A549 (cell line): Measurements from ENCODE around the gene FAT3. TPM values are rescaled to one million over a fixed set of nuclear protein-coding genes. Genes with fewer than 3 reads are reported as not detected.

Experiments
- ATAC-seq, 2 experiments: fragments of 200-7000 bp in 1 of 2; fragments of >200 bp in 1 of 2; cut with Nextera tagmentation in 1 of 2; cut with Tn5 transposase in 1 of 2; 3 replicates each; pipeline versions ENCODE4 v1.8.0 to v1.9.1; 2018 to 2020; ENCODE audit warnings: mild to moderate bottlenecking in 1 of 2, moderate library complexity in 1 of 2
- CTCF ChIA-PET: fragments of 300-600 bp; sonication (Branson Sonifier 250); formaldehyde crosslinking; extraction: SDS; loops from one replicate; lab custom pipeline; 2021; ENCODE audit warnings: antibody characterized with exemption, inconsistent platforms; lab: Yijun Ruan, JAX
- POLR2A ChIA-PET: fragments of 350-600 bp; formaldehyde crosslinking; extraction: SDS; loops from one replicate; lab custom pipeline; 2021; ENCODE audit warnings: antibody characterized with exemption, inconsistent platforms; lab: Yijun Ruan, JAX
- DNase-seq, 2 experiments: peaks; one replicate each; pipeline versions ENCODE4 v3.0.0 to v3.0.0-alpha.2; 2011 to 2016; ENCODE audit warnings: low read depth in 1 of 2, low spot score in 1 of 2
- FAIRE-seq: peaks from 2 replicates; lab custom pipeline; 2011; peaks lifted over from hg19 to GRCh38; lab: Jason Lieb, UNC
- H3K27ac ChIP-seq, 2 experiments: fragments of >200 bp; sonication (Bioruptor Twin); formaldehyde crosslinking; 3 replicates each; pipeline ENCODE4 v1.5.1; 2016 to 2017
- H3K4me1 ChIP-seq: fragments of >200 bp; sonication (Bioruptor Twin); formaldehyde crosslinking; 3 replicates; pipeline ENCODE4 v1.6.1; 2016
- H3K4me2 ChIP-seq: fragments of >200 bp; sonication (Bioruptor Twin); formaldehyde crosslinking; 3 replicates; pipeline ENCODE4 v1.6.1; 2016
- H3K4me3 ChIP-seq: fragments of >200 bp; sonication (Bioruptor Twin); formaldehyde crosslinking; 3 replicates; pipeline ENCODE4 v1.5.1; 2016
- H3K9me3 ChIP-seq: fragments of >200 bp; sonication (Bioruptor Twin); formaldehyde crosslinking; 3 replicates; pipeline ENCODE4 v1.6.1; 2016
- ATOH8 ChIP-seq: fragments of 250-450 bp; sonication (Bioruptor Pico); IDR thresholded peaks from 2 replicates; pipeline ENCODE4 v1.5.0; 2020; ENCODE audit warnings: low read depth, mild to moderate bottlenecking, moderate library complexity
- BCL3 ChIP-seq: fragments of >200 bp; sonication (Bioruptor Twin); formaldehyde crosslinking; IDR thresholded peaks from 3 replicates; pipeline ENCODE4 v1.6.1; 2016
- CBX8 ChIP-seq: fragments of 200-600 bp; sonication (generic); IDR thresholded peaks from 2 replicates; pipeline ENCODE4 v1.6.1; 2016
- CTCF ChIP-seq: fragments of >200 bp; sonication (Bioruptor Twin); formaldehyde crosslinking; IDR thresholded peaks from 3 replicates; pipeline ENCODE4 v1.5.1; 2016
- E2F6 ChIP-seq: IDR thresholded peaks from 2 replicates; pipeline ENCODE4 v1.6.1; 2012; ENCODE audit warnings: low read depth, borderline replicate concordance
- EP300 ChIP-seq, 2 experiments: fragments of >200 bp; sonication (Bioruptor Twin); formaldehyde crosslinking; IDR thresholded peaks; 2 replicates in 1 of 2; 3 replicates in 1 of 2; pipeline ENCODE4 v1.6.1; 2016 to 2017
- ESRRA ChIP-seq: fragments of 150-350 bp; IDR thresholded peaks from 2 replicates; pipeline ENCODE4 v1.6.1; 2014; ENCODE audit warnings: mild to moderate bottlenecking, low read length, borderline replicate concordance
- FOSL2 ChIP-seq, 2 experiments: fragments of 450-650 bp in 1 of 2; fragments of >200 bp in 1 of 2; sonication (Bioruptor Twin) in 1 of 2; formaldehyde crosslinking; IDR thresholded peaks; 2 replicates each; pipeline versions ENCODE4 v1.5.0 to v1.6.1; 2016 to 2020; ENCODE audit warnings: mild to moderate bottlenecking in 1 of 2, moderate library complexity in 1 of 2
- FOXS1 ChIP-seq: fragments of 250-450 bp; sonication (Bioruptor Pico); IDR thresholded peaks from 2 replicates; pipeline ENCODE4 v1.5.0; 2020; ENCODE audit warnings: mild to moderate bottlenecking, moderate library complexity
- GATA3 ChIP-seq: IDR thresholded peaks from 2 replicates; pipeline ENCODE4 v1.6.1; 2012; ENCODE audit warnings: borderline replicate concordance
- HES2 ChIP-seq: fragments of >200 bp; sonication (Bioruptor Twin); formaldehyde crosslinking; IDR thresholded peaks from 2 replicates; pipeline ENCODE4 v1.6.1; 2016
- HMGXB4 ChIP-seq: fragments of 250-450 bp; sonication (Bioruptor Pico); IDR thresholded peaks from 2 replicates; pipeline ENCODE4 v1.5.0; 2021; ENCODE audit warnings: mild to moderate bottlenecking, moderate library complexity, borderline replicate concordance
- HOXB13 ChIP-seq: fragments of 250-450 bp; sonication (Bioruptor Pico); IDR thresholded peaks from 2 replicates; pipeline ENCODE4 v1.5.0; 2020; ENCODE audit warnings: low read depth, mild to moderate bottlenecking, moderate library complexity
- KDM1A ChIP-seq: fragments of 200-600 bp; sonication (generic); IDR thresholded peaks from 2 replicates; pipeline ENCODE4 v1.6.1; 2016; ENCODE audit warnings: low read depth, mild to moderate bottlenecking
- RAD21 ChIP-seq, 2 experiments: fragments of >200 bp in 1 of 2; sonication (Bioruptor Twin) in 1 of 2; formaldehyde crosslinking in 1 of 2; IDR thresholded peaks in 1 of 2; conservative IDR thresholded peaks in 1 of 2; 2 replicates in 1 of 2; 3 replicates in 1 of 2; pipeline ENCODE4 v1.6.1; 2012 to 2018; ENCODE audit warnings: inconsistent platforms in 1 of 2
- RARB ChIP-seq: fragments of 250-450 bp; sonication (Bioruptor Pico); IDR thresholded peaks from 2 replicates; pipeline ENCODE4 v1.8.0; 2021; ENCODE audit warnings: mild to moderate bottlenecking, moderate library complexity
- REST ChIP-seq: fragments of 200-600 bp; sonication (generic); IDR thresholded peaks from 2 replicates; pipeline ENCODE4 v1.6.1; 2016; ENCODE audit warnings: antibody characterized with exemption, mild to moderate bottlenecking, moderate library complexity
- RNF2 ChIP-seq: fragments of 200-600 bp; sonication (generic); IDR thresholded peaks from 2 replicates; pipeline ENCODE4 v1.6.1; 2016; ENCODE audit warnings: low read depth, mild to moderate bottlenecking, antibody characterized with exemption, moderate library complexity, borderline replicate concordance
- WGBS: methylation state at CpG from one replicate; pipeline ENCODE4 v1.1.6; 2017; ENCODE audit errors: missing lambda C conversion rate; 5-methylcytosine and 5-hydroxymethylcytosine counted together
- polyA plus RNA-seq, 4 experiments: library from polyadenylated mRNA; depleted of rRNA in 3 of 4; stranded (reverse); fragments of >200 nt; fragmentation: RNase III in 1 of 4; extraction: RNeasy Plus Mini Kit Qiagen cat#74134 plus additional on column Dnase treatment in 1 of 4; gene quantifications; 2 replicates in 3 of 4; 3 replicates in 1 of 4; pipeline ENCODE4 v1.2.3, GENCODE V29; 2011 to 2017

FAT3 gene
- polyA plus RNA-seq, 2 of the 4 experiments (the other 2 are of a cell fraction): 0.61 to 1.4 TPM

GRCh38 chr11:92198268-92198667 is 26.4 kb upstream of the FAT3 start:
- ATAC-seq (no peak), DNase-seq (no peak), FAIRE-seq (no peak)
- WGBS: 63% methylated on average over 1 of the region's 1 CpG
- Histone ChIP-seq H3K4me2 (no peak overlapping the region), H3K4me1 (no peaks in the 10 kb centered on the region), H3K9me3 (no peaks in the 10 kb centered on the region), H3K4me3 (no peak overlapping the region), H3K27ac (no peak overlapping the region)
- ChIA-PET CTCF (no interaction called here), POLR2A (no interaction called here)
- TF ChIP-seq RAD21 (conservative IDR thresholded peaks at IDR 0.05 in 1 of 2, IDR thresholded peaks at IDR 0.05 in 1 of 2) (no peak), RARB (CRISPR knock-in tag) (no peak), BCL3 (no peak)

- Histone ChIP-seq H3K4me1 (no peaks in the 10 kb centered on the region), H3K27ac (no peak overlapping the region), H3K9me3 (no peaks in the 10 kb centered on the region), H3K4me3 (no peak overlapping the region), H3K4me2 (no peak overlapping the region)
- CTCF ChIA-PET: no interaction called here
- POLR2A ChIA-PET: no interaction called here
- TF ChIP-seq RAD21 (conservative IDR thresholded peaks at IDR 0.05 in 1 of 2, IDR thresholded peaks at IDR 0.05 in 1 of 2): no peak
- TF ChIP-seq ESRRA: no peak
- TF ChIP-seq RNF2: no peak
- TF ChIP-seq CBX8: no peak
- no peak for TF ChIP-seq FOSL2 (IDR thresholded peaks at IDR 0.05)
- TF ChIP-seq FOSL2 (CRISPR knock-in tag; IDR thresholded peaks at IDR 0.05): no peak
- no peak for TF ChIP-seq KDM1A
- TF ChIP-seq REST: no peak
- TF ChIP-seq CTCF: no peak
- no peak for TF ChIP-seq HES2
- TF ChIP-seq GATA3: no peak
- no peak for TF ChIP-seq E2F6
- no peak for TF ChIP-seq HMGXB4 (CRISPR knock-in tag)
- no peak for TF ChIP-seq FOXS1 (CRISPR knock-in tag)
- no peak for TF ChIP-seq HOXB13 (CRISPR knock-in tag)
- TF ChIP-seq EP300 (IDR thresholded peaks at IDR 0.05): no peak
- TF ChIP-seq ATOH8 (CRISPR knock-in tag): no peak
- WGBS: 51% methylated on average over 3 of the region's 3 CpGs
- DNase-seq (no peak), ATAC-seq (no peak), FAIRE-seq (no peak)
Measured at GRCh38 chr11:92199991-92200390, 24.6 kb upstream of the FAT3 start.
